ENCODE data around the gene PPFIA2.

Gene PPFIA2

DNA sequence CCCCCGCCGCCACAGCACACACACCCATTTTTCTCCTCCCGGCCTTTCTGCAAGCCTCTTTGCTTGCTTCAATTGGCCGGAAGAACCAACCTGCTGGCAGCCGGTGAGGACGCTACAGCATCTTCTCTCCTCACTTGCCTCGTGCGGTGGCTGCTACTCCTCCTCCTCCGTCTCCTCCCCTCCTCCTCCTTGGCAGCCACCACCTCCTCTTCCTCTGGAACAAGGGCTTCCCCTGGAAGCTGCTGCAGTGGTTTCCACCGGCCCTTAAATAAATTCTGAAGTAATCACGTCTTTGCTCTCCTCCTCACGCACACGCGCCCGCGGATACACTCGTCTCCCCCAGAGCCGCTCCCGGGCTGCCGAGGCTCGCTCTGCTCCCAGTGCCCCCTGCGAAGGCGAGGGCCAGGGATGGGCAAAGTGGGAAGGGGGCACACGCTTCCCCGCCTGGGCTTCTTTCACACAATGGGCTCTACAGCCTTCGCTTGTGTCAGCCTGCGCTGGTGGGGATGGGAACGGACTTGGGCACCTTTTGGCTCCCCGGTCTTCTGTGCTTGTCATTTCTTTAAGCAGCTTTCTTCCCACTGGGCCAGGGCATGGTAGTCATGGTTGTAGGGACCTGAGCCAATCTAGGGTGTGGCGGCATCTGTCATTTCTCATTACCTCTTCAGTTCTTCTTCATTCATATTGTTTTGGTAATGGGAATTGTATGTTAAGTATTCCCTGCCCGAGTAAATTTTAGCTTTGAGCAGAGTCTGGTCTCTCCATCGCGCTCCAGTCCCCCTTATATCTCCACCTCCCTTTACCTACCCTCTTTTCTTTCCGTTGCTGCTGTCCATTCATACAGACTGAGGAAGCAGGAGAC, at the start of gene PPFIA2:
Gene PPFIA2 (minus strand): TSS at position 161 of the 862 bp plus-strand sequence.
- peak; percentile 82 for DNase-seq

DNA sequence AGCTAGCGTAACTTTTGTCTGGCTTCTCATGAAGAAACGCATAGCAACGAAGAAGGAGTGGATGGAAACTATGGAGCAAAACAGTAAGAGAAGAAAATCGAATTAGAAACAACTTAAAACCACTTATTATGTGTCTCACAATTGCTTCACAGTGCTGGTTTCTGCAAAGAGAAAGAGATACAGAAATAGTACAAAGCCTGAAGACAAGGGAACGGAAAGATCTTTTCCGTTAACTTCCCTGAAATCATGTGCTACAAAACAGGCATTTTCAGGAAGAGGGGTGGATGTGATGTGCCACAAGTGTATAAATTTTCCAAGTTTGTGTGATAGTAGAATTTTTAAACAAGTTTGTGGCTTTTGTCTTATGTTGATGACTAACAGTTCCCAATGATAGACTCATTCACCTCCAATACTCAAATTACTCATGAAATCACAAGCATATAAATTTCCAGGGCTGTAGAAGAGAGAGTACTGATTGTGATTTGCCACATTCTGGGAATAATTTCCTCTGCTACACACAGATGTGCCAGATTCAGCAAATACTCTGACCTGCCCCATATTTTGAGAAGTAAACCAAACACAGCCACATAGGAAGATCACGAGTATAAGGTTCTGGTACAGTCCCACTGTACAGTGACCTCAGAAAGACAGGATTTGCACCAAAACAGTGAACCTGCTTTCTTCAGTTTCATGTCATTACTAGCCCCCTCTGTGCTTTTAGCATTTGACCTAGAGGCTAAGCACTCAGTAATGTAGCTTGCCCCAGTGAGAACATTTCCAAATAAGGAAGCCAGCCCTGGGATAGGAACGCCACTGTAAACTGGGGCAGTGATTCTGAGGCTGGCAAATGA, 41.4 kb upstream of the PPFIA2 start:
- DNase-seq, result no peak

DNA sequence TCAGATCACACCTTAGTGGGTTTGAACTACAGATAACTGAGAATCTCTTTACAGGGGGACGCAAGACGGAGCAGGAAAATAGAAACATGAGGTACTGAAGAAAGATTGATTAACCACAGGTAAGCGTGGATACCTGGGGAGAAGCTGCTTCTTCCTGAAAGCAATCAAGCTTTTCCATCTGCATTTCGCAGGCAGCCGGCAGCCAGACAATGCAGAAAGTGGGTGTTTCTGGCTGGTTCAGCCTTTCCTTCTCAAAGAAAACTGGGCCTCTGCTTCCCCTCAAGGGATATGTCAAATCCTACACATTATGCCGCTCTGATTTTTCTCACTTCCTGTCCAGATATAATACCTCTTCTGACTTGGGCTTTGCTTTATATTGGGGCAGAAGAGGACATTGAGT, 39.1 kb upstream of the PPFIA2 start:
- no peak for DNase-seq

DNA sequence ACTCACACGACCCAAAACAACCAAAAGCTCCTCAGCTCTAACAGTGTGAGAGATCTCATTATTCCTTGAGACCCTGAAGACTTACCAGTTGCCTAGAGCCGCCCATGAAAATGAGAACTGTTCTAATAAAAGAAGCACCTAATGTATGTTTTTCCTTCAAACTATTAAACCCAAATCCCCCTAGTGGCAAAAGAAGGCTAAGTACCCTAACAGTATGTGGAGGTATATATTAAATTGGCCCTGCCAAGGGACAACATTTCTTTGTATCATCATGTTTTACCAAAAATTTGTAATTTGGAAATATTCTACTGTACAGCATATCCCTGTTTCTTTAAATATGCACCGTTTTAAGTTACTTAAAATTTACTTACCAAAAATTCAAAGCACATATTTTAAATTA, 38.0 kb upstream of the PPFIA2 start:
- peak; percentile 46 for DNase-seq

DNA sequence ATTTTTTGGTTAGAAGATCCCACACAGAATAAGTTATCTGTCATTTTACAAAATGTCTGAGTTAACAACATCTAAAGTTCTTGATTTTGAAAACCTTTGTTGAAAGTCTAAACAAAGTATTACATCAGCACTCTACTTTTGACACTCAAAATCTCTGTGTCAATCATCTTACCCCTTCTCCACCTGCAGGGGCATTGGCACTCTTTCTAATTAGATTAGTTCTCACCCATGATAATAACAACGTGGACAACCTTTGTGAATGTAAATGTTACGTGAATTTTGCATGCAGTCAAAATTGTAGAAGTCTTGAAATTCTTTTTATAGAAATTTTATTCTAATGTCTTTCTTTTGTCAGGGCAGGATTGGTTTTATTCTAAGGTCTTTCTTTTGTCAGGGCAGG, 33.5 kb upstream of the PPFIA2 start:
- DNase-seq, result no peak

DNA sequence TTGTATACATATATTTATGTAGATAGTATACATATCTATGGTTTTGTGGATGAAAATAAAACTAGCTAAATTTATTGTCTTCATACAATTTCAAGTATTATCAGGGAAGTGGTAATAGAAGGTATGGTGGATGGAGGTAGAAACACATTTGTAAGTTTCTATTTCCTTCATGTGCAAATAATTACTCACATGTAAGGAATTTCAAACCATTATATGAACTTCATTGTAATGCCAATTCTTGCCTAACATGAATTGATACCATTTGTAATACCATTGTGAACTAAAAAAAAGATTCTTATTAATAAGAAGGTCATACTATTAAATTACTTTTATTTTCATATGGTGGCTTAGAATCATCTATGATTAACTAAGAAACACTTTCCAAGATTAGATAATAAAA, 20.1 kb upstream of the PPFIA2 start:
- no peak for DNase-seq

DNA sequence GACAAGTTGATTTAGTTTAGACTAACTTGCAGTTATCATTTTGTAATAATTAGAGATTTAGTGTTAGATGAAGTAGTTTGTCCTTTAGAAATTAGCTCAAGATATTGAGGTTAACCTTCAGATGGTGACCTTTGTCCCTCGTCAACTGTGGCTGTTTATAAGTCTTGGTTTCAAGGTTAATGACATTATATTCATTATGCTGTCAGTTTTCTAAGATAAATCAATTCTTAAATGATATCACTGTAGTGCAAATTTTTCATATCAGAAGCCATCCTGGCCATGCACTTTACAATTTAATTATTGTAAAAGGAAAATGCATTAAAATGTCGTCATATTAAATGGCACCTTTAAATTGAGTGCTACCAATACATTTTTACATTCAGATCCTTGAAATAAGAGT, 19.6 kb upstream of the PPFIA2 start:
- no peak for DNase-seq

DNA sequence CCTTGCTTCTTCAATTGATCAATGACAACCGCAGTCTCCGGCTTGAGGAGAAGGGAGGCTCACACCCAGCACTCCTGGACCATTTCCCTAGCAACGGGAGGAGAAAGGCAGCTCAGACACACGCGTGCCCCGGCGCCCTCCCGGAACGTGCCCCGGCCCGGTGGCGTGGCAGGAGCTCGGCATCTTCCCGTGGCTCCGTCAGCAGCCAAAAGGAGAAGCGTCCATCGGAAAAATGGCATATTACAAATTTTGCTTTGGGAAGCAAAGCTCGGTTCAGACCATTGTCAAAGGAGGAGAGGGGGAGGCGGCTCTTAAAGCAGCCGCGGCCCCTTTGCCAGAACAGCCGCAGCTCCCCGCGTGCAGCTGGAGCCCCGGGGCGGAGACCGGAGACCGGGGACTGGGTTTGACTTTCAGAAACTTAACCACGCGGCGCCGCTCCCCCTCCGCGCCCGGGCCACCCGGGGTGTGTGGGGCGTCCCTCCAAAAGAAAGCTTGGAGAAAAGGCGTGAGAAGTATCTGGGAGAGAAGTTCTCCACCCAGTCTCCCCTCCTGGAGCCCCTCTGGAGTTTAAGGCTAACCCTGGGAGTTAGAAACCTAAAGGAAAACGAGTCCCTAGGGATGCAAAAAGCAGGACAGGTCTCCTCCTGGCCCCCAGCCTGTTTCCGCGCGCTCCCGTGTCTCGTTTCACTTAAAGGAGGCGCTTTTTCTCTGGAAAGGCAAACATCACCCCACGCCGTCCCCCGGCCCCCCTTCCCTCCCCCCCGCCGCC, 545 bp downstream of the PPFIA2 start:
- peak; percentile 72 for DNase-seq

DNA sequence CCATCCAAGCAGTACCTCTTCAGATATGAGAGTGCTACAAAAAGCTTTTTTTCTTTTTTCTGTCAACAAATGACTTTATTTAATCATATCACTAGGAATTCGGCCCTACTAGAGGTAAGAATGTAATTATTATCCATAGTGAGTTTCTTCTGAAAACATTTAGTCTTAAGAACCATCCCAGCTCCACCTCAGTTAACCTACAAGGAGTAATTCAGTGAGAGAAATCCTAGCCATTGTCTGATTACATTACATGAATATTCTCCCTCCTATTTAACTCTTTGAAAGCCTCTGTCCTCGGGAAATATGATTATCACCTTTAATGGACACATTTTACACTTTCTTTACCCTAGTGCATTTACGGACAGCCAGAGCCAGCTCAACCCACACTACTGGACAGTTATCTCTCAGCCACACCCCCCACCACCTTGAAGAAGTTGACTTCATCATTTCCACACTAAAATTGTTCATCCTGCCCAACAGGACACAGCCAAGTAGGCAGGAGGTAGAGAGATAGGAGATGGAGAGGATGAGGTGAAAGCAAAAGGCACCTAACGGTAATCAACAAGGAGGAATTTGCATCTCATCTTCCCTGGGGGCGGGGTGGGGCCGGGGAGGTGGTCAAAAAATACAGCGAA, 1.3 kb downstream of the PPFIA2 start:
- DNase-seq, result peak; percentile 51

DNA sequence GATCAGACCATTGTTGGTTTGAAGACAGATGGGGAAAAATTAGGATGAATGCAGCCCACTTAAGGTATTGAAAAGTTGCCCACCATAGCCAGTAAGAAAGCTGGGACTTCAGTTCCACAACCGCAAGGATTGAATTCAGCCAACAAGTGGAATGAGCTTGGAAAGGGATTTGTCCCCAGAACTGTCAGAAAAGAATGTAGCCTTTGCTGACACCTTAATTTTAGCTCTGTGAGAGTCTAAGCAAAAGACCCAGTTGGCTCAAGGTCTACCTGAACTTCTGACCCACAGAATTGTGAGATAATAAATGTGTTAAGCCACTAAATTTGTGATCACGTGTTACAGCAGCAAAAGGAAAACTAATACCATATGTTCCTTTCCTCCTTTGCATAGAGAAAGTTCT, 29.4 kb downstream of the PPFIA2 start:
- DNase-seq, result no peak

DNA sequence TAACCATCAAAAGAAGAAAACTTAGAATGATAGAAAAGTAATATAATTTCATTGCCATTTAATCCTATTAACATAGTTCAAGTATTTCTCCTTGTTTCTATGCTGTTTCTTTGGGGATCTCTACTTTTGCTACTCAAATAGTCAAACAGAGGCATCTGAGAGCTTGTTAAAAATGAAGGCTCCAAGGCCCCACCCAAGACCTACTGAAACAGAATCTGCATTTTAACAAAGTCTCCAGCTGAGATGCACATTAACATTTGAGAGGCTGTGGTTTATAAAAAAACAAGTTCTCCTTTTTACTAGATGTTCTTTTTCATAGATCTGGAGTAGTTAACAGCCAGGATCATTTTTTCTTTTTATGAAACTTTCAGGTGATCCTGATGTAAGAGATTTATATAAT, 31.8 kb downstream of the PPFIA2 start:
- DNase-seq, result no peak

DNA sequence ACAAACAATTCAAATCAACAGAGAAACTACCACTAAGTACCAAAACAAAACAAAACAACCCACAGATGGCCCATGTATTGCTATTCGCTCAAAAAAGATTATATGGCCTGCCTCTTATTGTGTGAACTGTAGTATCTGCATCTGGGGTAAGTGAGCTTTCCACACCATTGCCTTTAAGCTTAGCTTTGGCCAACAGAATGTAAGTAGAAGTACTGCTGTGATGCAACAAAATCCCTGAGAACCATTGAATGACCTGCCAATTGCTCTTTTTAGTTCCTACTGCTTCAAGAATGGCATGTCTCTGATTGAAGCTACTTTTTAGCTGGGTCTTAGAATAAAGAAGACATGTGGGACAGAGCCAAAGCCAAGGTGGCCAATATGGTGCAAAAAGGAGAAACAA, 32.5 kb downstream of the PPFIA2 start:
- no peak for DNase-seq

DNA sequence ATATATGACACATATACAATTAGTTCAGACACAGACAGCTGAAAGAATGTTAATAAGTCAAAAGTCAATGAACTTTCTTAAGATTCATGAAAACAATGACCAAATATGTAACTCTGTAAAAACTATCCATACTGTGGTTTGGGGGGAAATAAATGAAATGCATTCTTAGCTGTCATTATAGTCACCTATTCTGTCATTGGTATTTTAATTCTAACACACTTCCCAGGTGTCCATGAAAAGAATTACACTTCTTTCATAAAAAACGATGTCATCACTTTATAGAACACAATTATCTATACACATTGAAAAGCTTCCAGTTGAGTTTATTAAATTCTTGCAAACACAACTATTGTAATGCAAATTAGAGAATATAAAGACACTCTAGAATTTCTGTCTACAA, 35.8 kb downstream of the PPFIA2 start:
- no peak for DNase-seq

DNA sequence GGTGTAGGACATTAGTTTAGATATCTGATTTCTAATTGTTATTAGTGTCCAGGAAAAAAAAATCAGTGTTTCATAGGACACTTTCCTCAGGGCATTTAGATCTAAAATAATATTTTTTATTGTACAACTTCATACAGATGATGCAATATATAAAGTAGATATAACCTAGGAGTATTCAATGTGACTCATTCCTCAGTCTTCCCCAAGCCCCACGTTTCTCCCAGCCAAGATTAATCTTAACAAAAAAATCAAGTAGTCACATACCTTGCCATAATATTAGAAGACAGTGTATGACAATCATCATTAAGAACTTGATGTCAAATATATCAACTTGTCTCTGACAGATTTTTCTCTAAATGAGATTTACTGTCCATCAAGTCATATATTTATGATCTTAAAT, 37.1 kb downstream of the PPFIA2 start:
- no peak for DNase-seq

DNA sequence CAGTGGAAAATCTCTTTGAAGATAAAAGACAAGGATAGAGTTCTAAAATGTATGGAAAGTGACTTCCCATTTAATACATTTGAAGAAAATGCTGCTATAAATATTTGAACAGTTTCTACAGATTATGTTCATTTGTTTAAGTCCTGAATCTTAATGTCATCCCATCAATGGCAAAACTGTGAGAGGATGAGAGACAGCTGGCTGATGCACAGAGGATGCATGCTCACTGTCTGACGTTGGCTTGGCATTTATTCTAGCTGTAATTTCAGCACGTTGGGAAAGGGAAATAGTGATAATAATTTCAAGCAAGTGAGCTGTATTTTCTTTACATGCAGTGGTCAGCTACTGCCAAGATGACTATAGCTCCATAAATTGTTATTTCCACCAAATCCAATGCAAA, 40.5 kb downstream of the PPFIA2 start:
- DNase-seq, result no peak

DNA sequence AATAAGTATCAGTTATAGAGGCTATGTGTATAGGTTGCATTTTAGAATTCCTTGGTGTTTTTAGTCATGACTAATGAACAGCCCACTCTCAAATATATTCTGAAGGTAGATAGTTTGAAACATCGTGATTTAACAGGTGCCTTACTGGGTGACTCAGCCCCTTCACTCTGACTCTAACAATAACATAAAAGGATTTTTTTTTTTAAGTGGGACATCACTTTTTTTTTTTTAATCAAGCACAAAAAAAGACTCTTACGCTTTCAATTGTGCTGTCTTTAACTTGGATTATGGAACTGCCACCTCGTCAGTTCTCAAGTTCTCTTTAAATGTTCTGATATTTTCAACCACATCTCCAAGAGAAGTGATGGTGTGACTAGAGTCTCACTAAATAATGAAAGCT, 46.6 kb downstream of the PPFIA2 start:
- no peak for DNase-seq

DNA sequence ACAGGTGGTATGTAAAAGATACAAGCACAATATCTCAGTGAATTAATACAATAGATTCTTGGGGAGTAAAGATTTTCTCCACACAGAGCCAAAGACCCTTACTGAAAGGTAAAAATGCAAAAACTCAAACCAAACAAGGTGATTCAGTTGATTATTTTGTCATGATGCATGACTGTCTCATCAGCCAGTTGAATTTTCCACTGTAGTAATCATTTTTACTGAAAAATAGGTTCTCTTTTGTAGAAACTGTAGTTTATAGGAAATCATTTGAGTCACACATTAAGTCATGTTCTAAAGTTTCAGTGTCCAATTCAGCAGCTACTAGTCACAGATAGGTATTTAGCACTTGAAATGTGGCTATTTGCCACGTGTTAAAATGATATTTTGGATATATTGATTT, 53.6 kb downstream of the PPFIA2 start:
- no peak for DNase-seq

DNA sequence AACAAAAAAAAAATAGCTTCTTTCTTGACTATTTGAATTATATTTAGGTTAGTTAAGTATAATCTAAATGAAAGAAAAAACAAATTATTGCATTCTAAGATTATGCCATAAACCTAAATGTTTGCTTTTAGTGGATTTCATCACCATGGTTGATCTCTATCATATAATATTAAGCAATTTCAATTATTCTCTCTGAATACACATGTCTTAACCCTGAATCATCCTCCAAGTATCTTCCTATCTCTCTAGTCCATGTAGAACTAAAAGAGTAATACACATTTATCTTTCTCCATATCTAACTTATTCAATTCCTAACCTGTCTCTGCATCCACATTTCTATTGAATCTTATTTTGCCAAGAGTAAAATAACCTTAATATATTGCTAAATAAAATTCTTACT, 59.6 kb downstream of the PPFIA2 start:
- no peak for DNase-seq

DNA sequence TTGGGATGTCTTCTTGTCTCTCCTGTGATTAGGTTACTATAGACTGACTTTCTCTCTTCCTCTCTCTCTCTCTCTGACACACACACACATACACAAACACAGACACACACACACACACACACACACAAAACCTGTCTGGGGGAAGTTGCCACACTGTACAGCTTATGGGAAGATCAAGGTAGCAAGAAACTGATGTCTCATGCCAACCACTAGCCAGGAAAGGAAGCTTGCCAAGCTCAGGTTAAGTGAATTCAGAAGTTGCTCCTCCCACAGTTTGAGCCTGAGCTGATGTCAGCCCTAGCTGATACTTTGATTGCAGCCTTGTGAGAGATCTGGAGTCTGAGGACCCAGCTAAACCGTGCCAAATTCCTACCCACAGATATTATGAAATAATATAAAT, 67.1 kb downstream of the PPFIA2 start:
- no peak for DNase-seq

DNA sequence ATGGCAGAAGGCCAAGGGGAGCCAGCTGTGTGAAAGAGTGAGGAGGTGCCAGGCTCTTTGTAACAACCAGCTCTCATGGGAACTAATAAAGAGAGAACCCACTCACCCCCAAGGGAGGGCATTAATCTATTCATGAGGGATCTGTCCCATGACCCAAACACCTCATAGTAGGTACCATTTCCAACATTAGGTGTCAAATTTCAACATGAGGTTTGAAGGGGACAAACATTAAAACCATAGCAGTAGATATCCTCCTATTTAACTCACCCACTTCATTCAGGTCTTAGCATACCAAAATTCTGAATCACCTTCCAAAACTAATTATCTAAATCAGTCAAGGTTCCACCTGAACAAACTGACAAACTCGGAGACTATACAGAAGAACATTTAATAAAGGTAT, 75.3 kb downstream of the PPFIA2 start:
- no peak for DNase-seq

DNA sequence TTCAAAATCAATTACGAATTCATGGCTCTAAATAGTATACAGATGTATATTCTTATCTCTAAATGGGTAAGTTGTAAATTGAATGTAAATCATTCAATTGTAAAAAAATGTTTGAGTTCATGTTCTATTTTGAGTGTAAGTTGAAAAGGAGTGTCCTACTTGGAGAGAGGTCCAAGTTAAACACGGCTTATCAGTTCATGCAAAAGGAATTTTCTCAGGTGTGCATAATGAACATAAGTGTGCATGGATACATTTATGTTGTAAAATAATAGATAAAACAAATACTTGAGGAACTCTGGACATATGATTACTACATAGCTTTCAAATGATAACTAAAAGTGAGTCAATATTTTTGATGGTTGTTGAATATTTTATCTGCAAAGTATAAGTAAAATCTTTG, 79.5 kb downstream of the PPFIA2 start:
- DNase-seq, result no peak

DNA sequence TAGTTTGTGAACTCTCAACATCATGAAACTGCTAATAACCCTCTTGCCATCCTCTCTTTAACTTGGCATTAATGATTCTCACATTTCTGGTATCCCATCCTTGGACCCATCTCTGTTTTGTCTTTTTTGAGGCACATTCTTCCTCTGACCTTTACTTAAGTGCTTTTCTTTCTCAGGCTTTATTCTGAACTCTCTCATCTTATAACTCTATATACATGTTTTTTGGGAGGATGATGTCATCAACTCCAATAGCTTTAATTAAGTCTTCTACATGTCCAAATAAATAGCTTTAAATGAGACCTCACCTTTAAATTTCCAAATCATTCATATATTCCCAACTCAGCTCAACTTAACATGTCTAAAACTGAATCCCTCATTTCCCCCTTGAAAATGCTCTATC, 88.4 kb downstream of the PPFIA2 start:
- no peak for DNase-seq

DNA sequence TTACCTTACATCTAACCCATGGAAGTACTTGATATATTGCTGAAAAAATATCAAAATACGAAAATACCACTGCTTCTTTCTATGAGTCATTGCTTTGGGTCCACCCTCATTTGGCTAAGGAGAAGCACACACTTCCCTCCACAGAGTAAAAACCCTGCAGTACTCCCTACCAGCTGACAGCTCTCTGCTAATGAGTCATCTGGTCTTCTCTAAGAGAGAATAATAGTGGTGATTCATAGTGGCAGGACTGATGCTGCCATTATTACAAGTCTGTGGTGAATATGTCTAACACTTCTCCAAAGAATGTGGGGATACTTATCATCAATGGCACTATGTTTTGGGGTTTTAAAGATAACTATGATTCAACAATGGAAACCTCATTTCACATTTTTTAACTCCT, 90.7 kb downstream of the PPFIA2 start:
- DNase-seq, result no peak
